Hematopoietic multipotent progenitor cell treated with erythropoietin and hydrocortisone succinate and interleukin-3 and kit ligand, for 15 days (in vitro differentiated cells): ENCODE measurements around the gene C1QL3.

ENCODE experiments used
- DNase-seq: peaks from one replicate; pipeline ENCODE4 v3.0.0-alpha.2; 2015; ENCODE audit warnings: low spot score

Gene C1QL3

GRCh38 chr10:16521311-16522016 lies at the start of gene C1QL3:
TSS of gene C1QL3 (minus strand) at chr10:16521879. CDS start at chr10:16521065, 814 bp downstream.
- DNase-seq = no peak

GRCh38 chr10:16570731-16571130 lies 49.1 kb upstream of the C1QL3 start:
- no peak for DNase-seq

GRCh38 chr10:16566202-16566805 lies 44.6 kb upstream of the C1QL3 start:
- DNase-seq = no peak

GRCh38 chr10:16565604-16566003 lies 43.9 kb upstream of the C1QL3 start:
- DNase-seq = no peak

DNA sequence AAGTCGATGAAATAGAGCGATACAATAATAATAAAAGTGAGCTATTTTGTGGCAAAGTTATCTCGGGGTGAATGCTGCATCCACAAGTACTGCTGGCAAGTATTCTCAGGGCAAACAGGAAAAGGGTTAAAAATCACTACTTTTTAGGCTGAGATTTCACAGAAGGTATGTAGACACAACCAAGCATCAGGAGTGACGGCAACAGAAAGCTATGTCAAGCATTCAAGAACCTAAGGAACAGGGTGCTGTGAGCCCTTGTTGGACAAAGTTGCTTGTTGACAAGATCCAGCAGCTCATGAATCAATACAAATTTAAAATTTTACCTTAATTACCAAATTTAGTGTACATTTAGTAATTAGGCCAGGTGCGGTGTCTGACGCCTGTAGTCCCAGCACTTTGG lies 41.2 kb upstream of the C1QL3 start:
- no peak for DNase-seq

DNA sequence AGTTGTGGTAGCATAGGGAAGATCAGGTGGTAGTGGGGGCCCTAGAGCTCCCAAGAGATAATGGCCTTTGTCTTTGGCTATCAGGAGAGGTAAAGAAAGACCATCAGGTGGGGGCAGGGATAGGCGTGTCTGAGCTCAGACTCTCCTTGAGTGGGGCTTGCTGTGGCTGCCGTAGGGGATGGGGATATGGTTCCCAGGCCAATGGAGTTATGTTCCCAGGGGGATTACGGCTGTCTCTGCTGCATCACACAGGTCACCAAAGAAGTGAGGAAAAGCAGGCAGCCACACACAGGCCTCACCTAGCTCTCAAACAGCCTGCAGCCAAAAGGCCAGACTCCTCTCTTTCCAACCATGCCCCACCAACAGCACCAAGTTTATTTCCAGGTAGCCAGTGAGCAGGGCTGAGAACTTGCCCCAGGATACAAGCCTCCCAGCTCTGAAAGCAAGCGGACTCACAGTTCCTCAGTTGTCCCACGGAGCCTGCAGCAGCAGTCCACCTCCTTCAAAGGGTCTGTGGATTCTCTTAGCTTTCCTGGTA lies 37.6 kb upstream of the C1QL3 start:
- no peak for DNase-seq

- no peak for DNase-seq
These were observed 26.3 kb upstream of the C1QL3 start for GRCh38 chr10:16547973-16548372.

DNA sequence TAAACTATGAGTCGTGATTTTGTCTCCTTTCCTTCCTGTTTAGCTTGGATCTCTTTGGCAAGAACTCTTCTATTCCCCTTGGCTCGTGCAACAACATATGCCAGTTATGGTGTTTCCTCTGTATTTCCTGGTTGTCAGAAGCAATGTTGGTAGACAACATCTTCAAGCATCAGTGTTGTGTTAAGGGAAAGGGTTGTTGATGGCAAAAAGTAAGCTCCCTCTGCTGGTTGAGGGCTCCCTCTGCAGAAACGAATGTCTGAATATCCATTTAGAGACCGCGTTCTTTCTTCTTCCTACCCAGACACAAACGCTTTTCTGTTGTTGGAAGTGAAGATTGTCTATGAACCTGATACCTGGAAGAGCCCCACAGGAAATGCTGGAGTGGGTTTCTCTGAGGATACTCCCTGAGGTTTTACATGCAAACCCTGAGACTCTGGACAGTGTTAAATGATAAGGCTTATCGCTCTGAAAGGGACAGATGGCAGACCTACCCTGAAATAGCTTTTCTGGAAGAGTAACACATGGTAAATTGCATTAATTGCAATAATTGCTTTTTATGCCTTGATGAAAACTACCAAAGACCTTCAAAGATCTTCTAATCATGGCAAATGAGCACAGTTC lies 23.5 kb upstream of the C1QL3 start:
- DNase-seq = peak; percentile 4

GRCh38 chr10:16544591-16544990 lies 22.9 kb upstream of the C1QL3 start:
- no peak for DNase-seq

DNA sequence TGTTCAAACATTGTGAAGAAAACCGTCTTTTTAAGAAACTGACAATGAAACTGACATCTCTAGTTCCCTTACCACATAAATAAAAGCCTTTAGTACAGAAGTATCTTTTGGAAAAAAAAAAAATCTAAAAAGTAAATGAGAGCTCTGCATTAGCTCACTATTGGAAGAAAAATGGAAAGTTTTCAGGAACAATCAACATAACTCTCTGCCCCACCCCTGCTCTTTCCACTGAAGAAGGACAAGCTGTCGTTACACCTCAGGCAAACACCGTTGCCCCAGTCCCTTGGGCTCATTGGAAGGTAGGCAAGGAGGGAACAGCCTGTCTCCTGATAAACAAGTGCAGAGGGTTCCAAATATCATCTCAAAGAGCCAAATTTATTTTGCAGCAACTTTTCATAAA lies 22.4 kb upstream of the C1QL3 start:
- DNase-seq = no peak

DNA sequence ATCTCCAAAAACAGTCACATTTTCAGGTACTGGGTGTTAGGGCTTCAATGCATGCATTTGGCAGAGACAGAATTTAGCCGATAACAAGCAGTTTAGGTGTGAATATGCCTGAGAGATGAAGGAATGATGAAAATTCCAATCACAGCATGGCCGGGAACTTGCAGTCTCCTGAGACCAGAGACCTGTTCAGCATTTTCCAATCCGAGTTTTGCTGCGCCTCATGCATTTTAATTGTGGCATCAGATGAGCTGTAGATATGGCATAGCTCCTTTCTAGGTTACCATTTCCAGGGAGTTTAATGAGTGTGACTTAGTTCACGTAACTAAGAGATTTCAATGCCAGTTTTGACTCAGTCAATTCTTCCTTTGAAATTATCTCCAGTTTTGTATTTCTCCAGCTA lies 14.5 kb upstream of the C1QL3 start:
- DNase-seq = no peak

- no peak for DNase-seq
These were observed 8.2 kb upstream of the C1QL3 start for GRCh38 chr10:16529853-16530252.

DNA sequence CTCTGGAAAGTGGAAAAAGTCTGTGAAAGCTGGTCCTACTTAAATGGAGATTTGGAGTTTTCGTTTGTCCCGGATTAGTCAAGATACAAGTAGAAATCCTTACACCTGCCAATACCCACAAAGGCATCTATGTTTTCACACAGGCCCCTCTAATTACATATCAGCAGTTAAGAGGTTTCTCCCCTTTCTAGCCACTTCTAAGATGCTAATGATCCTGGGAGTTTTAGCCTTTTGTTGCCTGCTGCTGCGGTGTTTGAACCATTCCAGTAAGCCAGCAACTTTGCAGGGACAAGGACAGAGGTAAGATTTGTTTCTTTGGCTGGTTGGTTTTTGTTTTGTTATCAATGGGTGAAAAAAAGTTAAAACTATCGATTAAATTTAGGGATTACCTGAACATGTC lies 5.8 kb upstream of the C1QL3 start:
- DNase-seq = no peak

DNA sequence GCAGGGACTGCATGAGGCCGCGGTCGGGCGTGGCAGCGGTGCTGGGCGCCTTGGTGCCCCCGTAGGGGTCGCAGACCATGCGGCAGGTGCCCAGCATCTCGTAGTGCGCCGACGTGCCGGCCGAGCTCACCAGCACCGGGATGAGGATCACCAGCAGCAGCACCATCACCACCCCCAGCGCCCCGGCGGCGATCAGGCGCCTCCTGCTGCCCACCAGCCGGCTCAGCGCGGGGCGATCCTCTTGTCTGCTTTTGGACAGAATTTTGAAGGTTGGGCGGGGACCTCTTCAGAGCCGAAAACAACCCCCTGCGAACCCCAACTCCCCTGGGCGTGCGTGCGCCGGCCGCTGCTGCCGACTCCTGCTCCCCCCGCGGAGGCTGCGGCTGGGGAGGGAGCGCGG lies 779 bp downstream of the C1QL3 start:
- no peak for DNase-seq

DNA sequence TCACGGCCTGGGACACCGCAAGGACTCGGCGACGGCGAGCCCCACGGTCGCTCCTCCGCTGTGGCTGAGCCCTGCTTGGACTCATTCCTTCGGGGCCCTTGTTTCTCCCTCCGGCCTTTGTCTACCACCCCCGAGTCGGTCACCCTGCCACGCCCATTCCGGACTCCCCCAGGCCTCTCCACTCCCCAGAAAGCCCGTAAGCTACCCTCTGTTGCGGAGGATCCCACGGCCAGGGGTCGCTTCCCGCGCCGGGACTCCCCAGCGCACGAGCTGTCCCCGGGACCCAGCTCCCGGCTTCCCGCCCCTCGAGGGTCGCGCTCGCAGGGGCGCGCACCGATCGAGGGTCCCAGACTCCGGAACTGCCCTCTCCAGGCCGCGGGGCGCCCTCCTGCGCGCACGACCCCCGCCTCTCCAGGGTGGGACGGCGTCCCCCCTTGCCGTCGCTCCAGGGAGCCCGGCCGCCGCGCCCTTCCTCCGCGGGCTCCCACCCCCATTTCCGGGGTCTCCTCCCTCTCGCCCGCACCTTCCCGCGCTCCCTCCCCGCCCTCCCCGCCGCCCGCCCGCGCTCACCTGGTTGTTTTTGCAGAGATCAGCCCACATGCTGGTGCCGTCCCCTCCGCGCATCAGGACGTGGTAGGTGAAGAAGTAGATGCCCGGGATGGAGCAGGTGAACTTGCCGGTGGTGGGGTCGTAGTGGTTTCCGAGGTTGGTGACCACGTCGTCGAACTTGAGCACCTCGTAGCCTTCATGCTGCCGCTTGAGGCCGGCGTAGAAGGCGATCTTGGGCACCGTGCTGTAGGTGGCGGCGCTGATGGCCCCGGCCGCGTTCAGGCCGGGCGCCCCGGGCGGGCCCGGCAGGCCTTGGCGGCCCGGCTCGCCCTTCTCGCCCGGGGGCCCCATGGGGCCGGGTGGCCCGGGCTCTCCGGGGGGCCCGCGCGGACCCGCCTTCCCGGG lies 1.5 kb downstream of the C1QL3 start:
- no peak for DNase-seq

GRCh38 chr10:16519250-16519907 lies 2.3 kb downstream of the C1QL3 start:
- DNase-seq = no peak

DNA sequence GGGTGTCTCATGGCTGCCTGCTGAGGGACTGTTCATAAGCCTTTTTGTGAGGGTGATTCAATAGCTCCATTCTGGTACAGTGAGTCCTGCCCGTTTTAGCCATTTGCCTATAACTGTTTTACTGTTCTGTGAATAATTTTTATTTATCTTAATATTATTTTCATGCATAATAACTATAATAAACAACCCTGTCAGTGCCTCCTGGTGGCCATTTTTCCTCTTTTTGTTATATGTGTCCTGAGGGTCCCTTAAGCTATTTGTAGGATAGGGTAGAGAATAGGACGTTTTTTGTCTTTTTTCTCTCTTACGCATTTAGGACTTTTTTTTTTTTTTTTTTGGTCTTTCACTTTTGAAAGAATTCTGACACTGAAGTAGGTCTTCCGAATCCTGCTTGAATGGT lies 2.9 kb downstream of the C1QL3 start:
- no peak for DNase-seq

DNA sequence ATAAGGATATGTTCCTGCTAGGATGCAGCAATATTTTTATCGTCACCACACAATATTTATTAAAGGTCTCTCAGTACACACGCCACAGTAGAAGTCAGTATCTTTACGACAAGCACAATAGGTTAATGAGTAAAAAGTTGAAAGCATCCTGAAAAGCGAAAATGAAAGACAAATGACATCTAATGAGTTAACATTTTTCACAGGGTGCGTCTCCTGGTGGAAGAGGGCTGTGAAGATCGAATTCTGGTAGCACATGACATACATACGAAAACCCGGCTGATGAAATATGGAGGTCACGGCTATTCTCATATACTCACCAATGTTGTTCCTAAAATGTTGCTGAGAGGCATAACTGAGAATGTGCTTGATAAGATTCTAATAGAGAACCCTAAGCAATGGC lies 10.8 kb downstream of the C1QL3 start:
- DNase-seq = no peak

GRCh38 chr10:16509996-16510395 lies 11.7 kb downstream of the C1QL3 start:
- DNase-seq = no peak

- DNase-seq = no peak
These were observed 16.5 kb downstream of the C1QL3 start for GRCh38 chr10:16505161-16505560.

- DNase-seq = no peak
These were observed 23.8 kb downstream of the C1QL3 start for GRCh38 chr10:16497911-16498310.
